G401 (cell line): ENCODE results near the gene MFNG. TPM values are rescaled to one million over a fixed set of nuclear protein-coding genes. Genes with fewer than 3 reads are reported as not detected.

Experiments
- DNase-seq: peaks from one replicate; pipeline ENCODE4 v3.0.0-alpha.2; 2015; ENCODE audit warnings: low spot score
- in situ Hi-C: cut with HindIII; loops from 2 replicates; pipeline ENCODE4 v1.10.0; 2016; ENCODE audit warnings: low sequenced_read_pairs, mixed read lengths
- total RNA-seq: library from RNA; depleted of rRNA; stranded (reverse); fragments of >200 nt; shearing (Covaris generic); gene quantifications from 2 replicates; pipeline ENCODE4 v1.2.3, GENCODE V29; 2014

Gene MFNG
- total RNA-seq, 1 experiment from 2014 or later: 3.3 TPM

- in situ Hi-C loops: no loop called here
- no peak for DNase-seq
These were observed 27.0 kb downstream of the MFNG start for GRCh38 chr22:37459206-37459605.

- in situ Hi-C loops: no loop called here
These were observed 28.9 kb downstream of the MFNG start for GRCh38 chr22:37457093-37457893.

GRCh38 chr22:37456346-37456745 is 29.8 kb downstream of the MFNG start:
- in situ Hi-C loops: no loop called here
- DNase-seq: no peak

More at GRCh38 chr22:37457093-37457893, 28.9 kb downstream of the MFNG start:
- DNase-seq: peak; percentile 44

GRCh38 chr22:37455896-37456295 is 30.3 kb downstream of the MFNG start:
- in situ Hi-C loops: no loop called here
- no peak for DNase-seq

GRCh38 chr22:37454857-37455686 is 31.1 kb downstream of the MFNG start:
- in situ Hi-C loops: no loop called here
- DNase-seq: no peak

GRCh38 chr22:37453696-37454095 is 32.5 kb downstream of the MFNG start:
- DNase-seq: no peak
- in situ Hi-C loops: no loop called here

- DNase-seq: no peak
- in situ Hi-C loops: no loop called here
These were observed 35.0 kb downstream of the MFNG start for GRCh38 chr22:37451218-37451617.

- no peak for DNase-seq
- in situ Hi-C loops: loop anchor here (5.0 kb wide), 1 partner anchor 127 kb away; no protein-coding TSS in a partner anchor
These were observed 36.7 kb downstream of the MFNG start for GRCh38 chr22:37449331-37450001.

- in situ Hi-C loops: loop anchor here (5.0 kb wide), 1 partner anchor 126 kb away; no protein-coding TSS in a partner anchor
- no peak for DNase-seq
These were observed 37.6 kb downstream of the MFNG start for GRCh38 chr22:37448516-37449127.

GRCh38 chr22:37445501-37445900 is 40.7 kb downstream of the MFNG start:
- DNase-seq: no peak
- in situ Hi-C loops: loop anchor here (5.0 kb wide), 1 partner anchor 123 kb away; no protein-coding TSS in a partner anchor

GRCh38 chr22:37443977-37444376 is 42.2 kb downstream of the MFNG start:
- DNase-seq: no peak
- in situ Hi-C loops: no loop called here

GRCh38 chr22:37443086-37443485 is 43.1 kb downstream of the MFNG start:
- in situ Hi-C loops: no loop called here
- no peak for DNase-seq

- in situ Hi-C loops: no loop called here
- no peak for DNase-seq
These were observed 43.6 kb downstream of the MFNG start for GRCh38 chr22:37442537-37442936.

GRCh38 chr22:37442135-37442534 is 44.0 kb downstream of the MFNG start:
- in situ Hi-C loops: no loop called here
- DNase-seq: no peak

GRCh38 chr22:37440875-37441274 is 45.3 kb downstream of the MFNG start:
- in situ Hi-C loops: no loop called here
- no peak for DNase-seq

GRCh38 chr22:37439347-37439746 is 46.8 kb downstream of the MFNG start:
- in situ Hi-C loops: no loop called here
- no peak for DNase-seq

GRCh38 chr22:37435970-37436603 is 50.1 kb downstream of the MFNG start:
- no peak for DNase-seq
- in situ Hi-C loops: no loop called here

- DNase-seq: no peak
- in situ Hi-C loops: no loop called here
These were observed 52.4 kb downstream of the MFNG start for GRCh38 chr22:37433786-37434185.

- in situ Hi-C loops: no loop called here
- no peak for DNase-seq
These were observed 53.5 kb downstream of the MFNG start for GRCh38 chr22:37432708-37433054.
